ENCODE data around the gene CDHR5. TPM values are rescaled to one million over a fixed set of nuclear protein-coding genes. Genes with fewer than 3 reads are reported as not detected.

The CDHR5 gene
- total RNA-seq (not detected), total RNA-seq (0 reads per million in 2 donors)

GRCh38 chr11:624705-625635, at the start of gene CDHR5:
TSS of gene CDHR5 (minus strand) at chr11:624955. CDS start at chr11:624902, 53 bp downstream.
- peaks cover 19% of the 10 kb centered on the region for H3K4me1 Mint-ChIP-seq
- H3K4me3 Mint-ChIP-seq = no peak within 1 kb of the TSS
- H3K27me3 Mint-ChIP-seq = peaks cover 26% of the 10 kb centered on the region
- no peaks in the 10 kb centered on the region for H3K9me3 ChIP-seq (ENCODE audit: control insufficient read depth, low read length, poor library complexity, severe bottlenecking)
- peaks cover 3% of the 10 kb centered on the region for H3K36me3 Mint-ChIP-seq (ENCODE audit: low read depth)
- DNase-seq (no peak), ATAC-seq (no peak)
- no peak within 1 kb of the TSS for H3K27ac Mint-ChIP-seq

- H3K36me3 Mint-ChIP-seq (ENCODE audit: low read depth) = peaks cover 9% of the 10 kb centered on the region
- H3K9me3 ChIP-seq (ENCODE audit: control insufficient read depth, low read length, poor library complexity, severe bottlenecking) = no peaks in the 10 kb centered on the region
- H3K27ac Mint-ChIP-seq = no peak overlapping the region
- H3K4me1 Mint-ChIP-seq = peaks cover 4% of the 10 kb centered on the region
- no peak overlapping the region for H3K4me3 Mint-ChIP-seq
- ATAC-seq (no peak), DNase-seq (no peak)
- H3K27me3 Mint-ChIP-seq = no peaks in the 10 kb centered on the region
These were observed 49.7 kb upstream of the CDHR5 start for GRCh38 chr11:674406-674805.

GRCh38 chr11:673866-674265, 49.1 kb upstream of the CDHR5 start:
- Mint-ChIP-seq H3K27ac (no peak overlapping the region), H3K4me3 (no peak overlapping the region), H3K27me3 (no peaks in the 10 kb centered on the region)

GRCh38 chr11:665704-666281, 41.0 kb upstream of the CDHR5 start:
- Mint-ChIP-seq H3K4me1 (peaks cover 7% of the 10 kb centered on the region), H3K27me3 (no peaks in the 10 kb centered on the region), H3K36me3 (ENCODE audit: low read depth) (no peaks in the 10 kb centered on the region), H3K27ac (peak overlapping the region; percentile 76), H3K4me3 (no peak overlapping the region)
- no peaks in the 10 kb centered on the region for H3K9me3 ChIP-seq (ENCODE audit: control insufficient read depth, low read length, poor library complexity, severe bottlenecking)
- ATAC-seq (no peak), DNase-seq (no peak)

More at GRCh38 chr11:673866-674265, 49.1 kb upstream of the CDHR5 start:
- peaks cover 4% of the 10 kb centered on the region for H3K4me1 Mint-ChIP-seq
- H3K9me3 ChIP-seq (ENCODE audit: control insufficient read depth, low read length, poor library complexity, severe bottlenecking) = no peaks in the 10 kb centered on the region
- ATAC-seq = no peak
- DNase-seq = no peak
- peaks cover 9% of the 10 kb centered on the region for H3K36me3 Mint-ChIP-seq (ENCODE audit: low read depth)

GRCh38 chr11:665062-665703, 40.4 kb upstream of the CDHR5 start:
- peak overlapping the region; percentile 76 for H3K27ac Mint-ChIP-seq
- ATAC-seq = no peak

GRCh38 chr11:662689-663274, 38.0 kb upstream of the CDHR5 start:
- H3K36me3 Mint-ChIP-seq (ENCODE audit: low read depth) = no peaks in the 10 kb centered on the region
- no peaks in the 10 kb centered on the region for H3K9me3 ChIP-seq (ENCODE audit: control insufficient read depth, low read length, poor library complexity, severe bottlenecking)
- no peak overlapping the region for H3K4me3 Mint-ChIP-seq
- H3K27me3 Mint-ChIP-seq = no peaks in the 10 kb centered on the region
- no peak overlapping the region for H3K27ac Mint-ChIP-seq
- H3K4me1 Mint-ChIP-seq = peaks cover 7% of the 10 kb centered on the region
- DNase-seq (no peak), ATAC-seq (peak; percentile 76)

More at GRCh38 chr11:665062-665703, 40.4 kb upstream of the CDHR5 start:
- Mint-ChIP-seq H3K4me1 (peaks cover 7% of the 10 kb centered on the region), H3K27me3 (no peaks in the 10 kb centered on the region), H3K36me3 (ENCODE audit: low read depth) (no peaks in the 10 kb centered on the region), H3K4me3 (no peak overlapping the region)
- DNase-seq = no peak
- no peaks in the 10 kb centered on the region for H3K9me3 ChIP-seq (ENCODE audit: control insufficient read depth, low read length, poor library complexity, severe bottlenecking)

GRCh38 chr11:660681-661444, 36.1 kb upstream of the CDHR5 start:
- H3K36me3 Mint-ChIP-seq (ENCODE audit: low read depth) = no peaks in the 10 kb centered on the region
- ATAC-seq = no peak
- DNase-seq = no peak
- no peak overlapping the region for H3K4me3 Mint-ChIP-seq
- H3K9me3 ChIP-seq (ENCODE audit: control insufficient read depth, low read length, poor library complexity, severe bottlenecking) = no peaks in the 10 kb centered on the region
- H3K27ac Mint-ChIP-seq = no peak overlapping the region
- H3K27me3 Mint-ChIP-seq = no peaks in the 10 kb centered on the region
- peaks cover 4% of the 10 kb centered on the region for H3K4me1 Mint-ChIP-seq

- H3K9me3 ChIP-seq (ENCODE audit: control insufficient read depth, low read length, poor library complexity, severe bottlenecking) = no peaks in the 10 kb centered on the region
- no peak for ATAC-seq
- DNase-seq = no peak
- peaks cover 4% of the 10 kb centered on the region for H3K4me1 Mint-ChIP-seq
- H3K27ac Mint-ChIP-seq = no peak overlapping the region
- no peak overlapping the region for H3K4me3 Mint-ChIP-seq
- H3K27me3 Mint-ChIP-seq = no peaks in the 10 kb centered on the region
- no peaks in the 10 kb centered on the region for H3K36me3 Mint-ChIP-seq (ENCODE audit: low read depth)
These were observed 35.5 kb upstream of the CDHR5 start for GRCh38 chr11:660281-660680.

- no peak overlapping the region for H3K27ac Mint-ChIP-seq
- no peak for DNase-seq
- ATAC-seq = no peak
- H3K36me3 Mint-ChIP-seq (ENCODE audit: low read depth) = no peaks in the 10 kb centered on the region
- H3K4me1 Mint-ChIP-seq = peaks cover 4% of the 10 kb centered on the region
- no peaks in the 10 kb centered on the region for H3K9me3 ChIP-seq (ENCODE audit: control insufficient read depth, low read length, poor library complexity, severe bottlenecking)
- H3K4me3 Mint-ChIP-seq = no peak overlapping the region
- H3K27me3 Mint-ChIP-seq = no peaks in the 10 kb centered on the region
These were observed 34.9 kb upstream of the CDHR5 start for GRCh38 chr11:659532-660085.

- ATAC-seq (no peak), DNase-seq (no peak)
- no peaks in the 10 kb centered on the region for H3K36me3 Mint-ChIP-seq (ENCODE audit: low read depth)
- no peak overlapping the region for H3K27ac Mint-ChIP-seq
- H3K27me3 Mint-ChIP-seq = no peaks in the 10 kb centered on the region
- H3K4me1 Mint-ChIP-seq = peaks cover 3% of the 10 kb centered on the region
- no peaks in the 10 kb centered on the region for H3K9me3 ChIP-seq (ENCODE audit: control insufficient read depth, low read length, poor library complexity, severe bottlenecking)
- H3K4me3 Mint-ChIP-seq = no peak overlapping the region
These were observed 33.0 kb upstream of the CDHR5 start for GRCh38 chr11:657691-658126.

- Mint-ChIP-seq H3K27me3 (no peaks in the 10 kb centered on the region), H3K4me3 (no peak overlapping the region), H3K36me3 (ENCODE audit: low read depth) (no peaks in the 10 kb centered on the region), H3K4me1 (no peaks in the 10 kb centered on the region), H3K27ac (no peak overlapping the region)
- ATAC-seq (no peak), DNase-seq (no peak)
- H3K9me3 ChIP-seq (ENCODE audit: control insufficient read depth, low read length, poor library complexity, severe bottlenecking) = no peaks in the 10 kb centered on the region
These were observed 32.1 kb upstream of the CDHR5 start for GRCh38 chr11:656866-657265.

GRCh38 chr11:656426-656825, 31.7 kb upstream of the CDHR5 start:
- ATAC-seq (no peak), DNase-seq (no peak)
- Mint-ChIP-seq H3K4me1 (peaks cover 1% of the 10 kb centered on the region), H3K36me3 (ENCODE audit: low read depth) (peaks cover under 1% of the 10 kb centered on the region), H3K27me3 (no peaks in the 10 kb centered on the region), H3K4me3 (no peak overlapping the region), H3K27ac (no peak overlapping the region)
- no peaks in the 10 kb centered on the region for H3K9me3 ChIP-seq (ENCODE audit: control insufficient read depth, low read length, poor library complexity, severe bottlenecking)

Measured in T-helper 17 cell (primary cell).